Erythroblast (primary cell): Measurements from ENCODE around the gene WDFY1.

Experiments
- GATA1 ChIP-seq: IDR thresholded peaks from 2 replicates; pipeline ENCODE4 v1.6.1; 2011; ENCODE audit warnings: low read depth, mild to moderate bottlenecking, control low read depth, low read length, moderate library complexity
- POLR2A ChIP-seq: IDR thresholded peaks from 2 replicates; pipeline ENCODE4 v1.6.1; 2011; ENCODE audit warnings: mild to moderate bottlenecking, low read length

DNA sequence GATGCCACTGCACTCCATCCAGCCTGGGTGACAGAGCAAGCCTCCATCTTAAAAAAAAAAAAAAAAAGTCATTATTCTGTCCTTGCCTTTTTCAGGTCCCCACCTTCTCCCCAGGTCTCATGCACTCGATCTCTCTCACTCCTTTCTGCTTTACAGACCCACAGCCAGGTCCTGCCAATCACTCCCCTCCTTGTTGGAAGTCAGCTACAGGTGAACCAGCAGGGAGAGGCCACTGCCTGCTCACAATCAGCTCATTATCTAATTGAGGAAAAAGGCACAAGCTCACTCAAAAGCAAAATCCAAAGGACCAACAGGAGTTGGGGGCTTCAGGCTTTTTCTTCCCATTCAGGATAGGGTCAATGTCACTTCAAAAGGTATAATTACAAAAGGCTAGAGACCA, 2.0 kb downstream of the WDFY1 start:
- no peak for TF ChIP-seq POLR2A
- TF ChIP-seq GATA1: no peak
